ENCODE data around the gene MRPS35. TPM values are rescaled to one million over a fixed set of nuclear protein-coding genes. Genes with fewer than 3 reads are reported as not detected.

MRPS35 gene
- total RNA-seq, 2 donors from 2014 or later: 56.1 to 69.6 TPM

- Histone ChIP-seq H3K9me3 (no peaks in the 10 kb centered on the region), H3K27ac (no peak overlapping the region), H3K4me3 (no peak overlapping the region), H3K4me1 (replicated peaks) (no peaks in the 10 kb centered on the region), H3K27me3 (replicated peaks; ENCODE audit: insufficient read depth) (no peaks in the 10 kb centered on the region), H3K36me3 (no peaks in the 10 kb centered on the region)
- DNase-seq (ENCODE audit: low spot score): no peak
- intact Hi-C loops (cut with DNase I): no loop called here
- WGBS: 20% methylated on average over 5 of the region's 5 CpGs
- TF ChIP-seq POLR2AphosphoS5 (IDR thresholded peaks at IDR 0.05): no peak
- no peak for TF ChIP-seq POLR2A (IDR thresholded peaks at IDR 0.05)
- no peak for TF ChIP-seq CTCF (IDR thresholded peaks at IDR 0.05)
These were observed 61.9 kb downstream of the MRPS35 start for GRCh38 chr12:27772328-27773049.

- 80% methylated on average over 5 of the region's 5 CpGs for WGBS
- no peak for TF ChIP-seq POLR2AphosphoS5 (IDR thresholded peaks at IDR 0.05)
- TF ChIP-seq POLR2A (IDR thresholded peaks at IDR 0.05): no peak
- no peak for TF ChIP-seq CTCF (IDR thresholded peaks at IDR 0.05)
These were observed 66.5 kb downstream of the MRPS35 start for GRCh38 chr12:27777141-27777540.

GRCh38 chr12:27778206-27778605 lies 67.6 kb downstream of the MRPS35 start:
- Histone ChIP-seq H3K27ac (no peak overlapping the region), H3K4me1 (replicated peaks) (peaks cover 6% of the 10 kb centered on the region), H3K27me3 (replicated peaks; ENCODE audit: insufficient read depth) (no peaks in the 10 kb centered on the region), H3K36me3 (no peaks in the 10 kb centered on the region), H3K9me3 (no peaks in the 10 kb centered on the region), H3K4me3 (no peak overlapping the region)
- DNase-seq (ENCODE audit: low spot score): no peak
- WGBS: 62% methylated on average over 1 of the region's 1 CpG
- TF ChIP-seq POLR2AphosphoS5 (IDR thresholded peaks at IDR 0.05) (no peak), POLR2A (IDR thresholded peaks at IDR 0.05) (no peak), CTCF (IDR thresholded peaks at IDR 0.05) (no peak)
- intact Hi-C loops (cut with DNase I): no loop called here

More at GRCh38 chr12:27777141-27777540, 66.5 kb downstream of the MRPS35 start:
- H3K4me3 ChIP-seq: no peak overlapping the region
- H3K4me1 ChIP-seq (replicated peaks): peaks cover 6% of the 10 kb centered on the region
- H3K36me3 ChIP-seq: no peaks in the 10 kb centered on the region
- intact Hi-C loops (cut with DNase I): no loop called here
- no peaks in the 10 kb centered on the region for H3K27me3 ChIP-seq (replicated peaks; ENCODE audit: insufficient read depth)
- H3K9me3 ChIP-seq: no peaks in the 10 kb centered on the region
- H3K27ac ChIP-seq: no peak overlapping the region
- no peak for DNase-seq (ENCODE audit: low spot score)

GRCh38 chr12:27779416-27779919 lies 68.8 kb downstream of the MRPS35 start:
- intact Hi-C loops (cut with DNase I): no loop called here
- 2% methylated on average over 33 of the region's 36 CpGs for WGBS
- Histone ChIP-seq H3K27ac (peak overlapping the region; percentile 87 to 88), H3K4me3 (peak overlapping the region; percentile 68 to 70), H3K9me3 (no peaks in the 10 kb centered on the region), H3K27me3 (replicated peaks; ENCODE audit: insufficient read depth) (no peaks in the 10 kb centered on the region), H3K4me1 (replicated peaks) (peaks cover 6% of the 10 kb centered on the region), H3K36me3 (no peaks in the 10 kb centered on the region)
- no peak for TF ChIP-seq CTCF (IDR thresholded peaks at IDR 0.05)
- TF ChIP-seq POLR2A (IDR thresholded peaks at IDR 0.05): no peak
- TF ChIP-seq POLR2AphosphoS5 (IDR thresholded peaks at IDR 0.05): no peak
- peak; percentile 13 for DNase-seq (ENCODE audit: low spot score)

Data from prostate gland (tissue), 2 donors.